ENCODE data around the gene ATP6V0A4. TPM values are rescaled to one million over a fixed set of nuclear protein-coding genes. Genes with fewer than 3 reads are reported as not detected.

The ATP6V0A4 gene
- total RNA-seq, 2 donors from 2014 or later: not detected

DNA sequence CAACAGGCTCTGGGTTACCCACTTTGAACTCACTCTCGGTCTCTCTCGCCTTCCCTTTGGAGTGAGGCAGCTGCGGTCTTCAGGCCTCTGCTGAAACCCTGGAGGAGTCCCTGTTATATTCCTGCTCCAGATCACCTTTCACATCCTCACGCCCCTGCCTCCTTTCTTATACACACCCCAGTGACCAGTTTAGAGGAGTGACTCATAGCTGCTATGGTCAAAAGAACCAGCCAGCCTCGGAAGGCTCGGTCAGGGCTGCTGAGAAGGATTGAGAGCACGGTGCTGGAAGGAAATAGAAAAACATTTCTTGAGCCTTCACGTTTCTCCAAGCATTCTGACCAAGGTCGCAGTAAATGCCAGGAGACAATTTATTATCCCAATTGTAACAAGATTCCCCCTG, 68.6 kb downstream of the ATP6V0A4 start:
- Histone ChIP-seq H3K27me3 (no peaks in the 10 kb centered on the region), H3K27ac (no peak overlapping the region), H3K36me3 (no peaks in the 10 kb centered on the region), H3K4me1 (no peaks in the 10 kb centered on the region), H3K9me3 (no peaks in the 10 kb centered on the region), H3K4me3 (no peak overlapping the region), H3K9ac (ENCODE audit: low read depth in 2 of 2, low read length in 2 of 2) (no peak overlapping the region)
- TF ChIP-seq, protein P1, sequence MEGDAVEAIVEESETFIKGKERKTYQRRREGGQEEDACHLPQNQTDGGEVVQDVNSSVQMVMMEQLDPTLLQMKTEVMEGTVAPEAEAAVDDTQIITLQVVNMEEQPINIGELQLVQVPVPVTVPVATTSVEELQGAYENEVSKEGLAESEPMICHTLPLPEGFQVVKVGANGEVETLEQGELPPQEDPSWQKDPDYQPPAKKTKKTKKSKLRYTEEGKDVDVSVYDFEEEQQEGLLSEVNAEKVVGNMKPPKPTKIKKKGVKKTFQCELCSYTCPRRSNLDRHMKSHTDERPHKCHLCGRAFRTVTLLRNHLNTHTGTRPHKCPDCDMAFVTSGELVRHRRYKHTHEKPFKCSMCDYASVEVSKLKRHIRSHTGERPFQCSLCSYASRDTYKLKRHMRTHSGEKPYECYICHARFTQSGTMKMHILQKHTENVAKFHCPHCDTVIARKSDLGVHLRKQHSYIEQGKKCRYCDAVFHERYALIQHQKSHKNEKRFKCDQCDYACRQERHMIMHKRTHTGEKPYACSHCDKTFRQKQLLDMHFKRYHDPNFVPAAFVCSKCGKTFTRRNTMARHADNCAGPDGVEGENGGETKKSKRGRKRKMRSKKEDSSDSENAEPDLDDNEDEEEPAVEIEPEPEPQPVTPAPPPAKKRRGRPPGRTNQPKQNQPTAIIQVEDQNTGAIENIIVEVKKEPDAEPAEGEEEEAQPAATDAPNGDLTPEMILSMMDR (IDR thresholded peaks at IDR 0.05): no peak
- no peak for DNase-seq
- intact Hi-C loops (cut with DNase I): no loop called here

DNA sequence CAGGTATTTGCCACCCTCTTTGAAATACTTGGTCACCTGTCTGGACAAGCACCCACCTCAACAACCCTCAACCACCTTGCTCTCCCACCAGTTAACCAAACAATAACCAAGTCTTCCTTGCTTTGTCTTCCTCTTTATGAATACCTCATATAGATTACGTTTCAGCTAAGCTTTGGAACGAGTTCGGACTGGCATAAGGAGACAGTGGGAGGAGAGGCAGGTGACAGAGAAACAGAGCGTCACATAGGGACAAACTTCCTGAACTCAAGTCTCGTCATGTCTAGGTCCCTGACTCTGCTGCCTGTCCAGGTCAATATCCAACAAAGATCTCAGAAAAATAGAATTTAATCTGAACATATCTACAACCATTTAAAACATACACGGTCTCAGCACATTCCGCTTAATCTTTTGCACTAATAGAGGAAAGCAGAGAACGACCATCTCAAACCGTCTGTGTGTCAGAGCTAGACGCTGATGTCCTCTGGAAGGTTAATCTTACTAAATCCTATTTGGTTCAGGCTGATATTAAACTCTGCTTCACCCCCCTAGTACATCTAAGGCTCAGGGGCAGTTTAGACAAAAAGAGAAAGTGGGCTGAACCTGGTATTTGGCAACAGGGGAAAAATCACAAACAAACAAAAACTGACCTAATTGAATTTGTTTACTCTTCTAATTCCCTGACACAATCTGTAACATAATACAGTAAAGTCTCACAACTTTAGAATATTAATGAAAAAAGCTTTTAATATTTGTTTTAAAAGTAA, 70.5 kb downstream of the ATP6V0A4 start:
- TF ChIP-seq, protein P1 (IDR thresholded peaks at IDR 0.05): no peak
- DNase-seq: no peak
- Histone ChIP-seq H3K36me3 (no peaks in the 10 kb centered on the region), H3K9me3 (no peaks in the 10 kb centered on the region), H3K27ac (no peak overlapping the region), H3K9ac (ENCODE audit: low read depth in 2 of 2, low read length in 2 of 2) (no peak overlapping the region), H3K4me3 (no peak overlapping the region), H3K4me1 (no peaks in the 10 kb centered on the region), H3K27me3 (no peaks in the 10 kb centered on the region)
- intact Hi-C loops (cut with DNase I): no loop called here

DNA sequence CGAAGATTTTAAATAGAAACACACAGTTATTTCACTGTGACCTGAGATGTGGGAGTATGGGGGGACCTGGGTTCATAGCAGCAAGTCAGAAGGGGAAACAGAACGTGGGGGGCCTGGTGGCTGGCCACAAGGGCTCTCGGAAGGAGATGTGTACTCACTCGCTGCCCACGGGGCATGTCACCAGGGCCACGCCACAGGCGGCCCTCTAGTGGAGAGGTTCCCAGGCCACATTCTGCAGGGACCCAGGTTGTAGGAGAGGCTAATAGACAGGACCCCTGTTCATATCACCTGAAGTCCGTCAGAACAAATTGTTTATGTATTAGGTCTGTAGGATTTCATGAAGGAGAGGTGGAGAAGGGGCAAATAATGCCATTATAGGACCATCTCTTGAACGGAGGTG, 71.7 kb downstream of the ATP6V0A4 start:
- Histone ChIP-seq H3K4me3 (no peak overlapping the region), H3K9ac (ENCODE audit: low read depth in 2 of 2, low read length in 2 of 2) (no peak overlapping the region), H3K9me3 (no peaks in the 10 kb centered on the region), H3K27ac (no peak overlapping the region), H3K36me3 (no peaks in the 10 kb centered on the region), H3K4me1 (no peaks in the 10 kb centered on the region), H3K27me3 (no peaks in the 10 kb centered on the region)
- DNase-seq: no peak
- intact Hi-C loops (cut with DNase I): no loop called here
- TF ChIP-seq, protein P1 (IDR thresholded peaks at IDR 0.05): no peak

DNA sequence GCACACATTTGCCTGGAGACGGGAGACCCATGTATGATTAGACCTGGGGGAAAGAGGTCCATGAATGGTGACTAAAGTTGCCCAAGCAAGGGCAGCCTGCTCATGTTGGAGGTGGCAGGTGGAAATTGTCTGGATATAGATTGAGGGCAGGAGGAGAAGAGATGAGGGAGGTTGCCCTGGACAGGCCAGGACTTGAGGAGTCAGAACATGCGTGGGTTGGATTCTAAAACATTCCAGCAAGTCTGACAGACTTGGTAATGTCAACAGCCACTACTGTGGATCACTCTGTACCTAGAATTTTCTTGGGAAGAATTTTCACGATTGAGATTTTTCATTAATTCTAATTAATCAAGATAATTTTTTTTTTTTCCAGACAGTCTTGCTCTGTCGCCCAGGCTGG, 77.7 kb downstream of the ATP6V0A4 start:
- no peaks in the 10 kb centered on the region for H3K36me3 ChIP-seq
- no peaks in the 10 kb centered on the region for H3K9me3 ChIP-seq
- no peaks in the 10 kb centered on the region for H3K4me1 ChIP-seq
- H3K4me3 ChIP-seq: no peak overlapping the region
- H3K27ac ChIP-seq: no peak overlapping the region
- DNase-seq: no peak
- H3K9ac ChIP-seq (ENCODE audit: low read depth in 2 of 2, low read length in 2 of 2): no peak overlapping the region
- intact Hi-C loops (cut with DNase I): no loop called here
- TF ChIP-seq, protein P1 (IDR thresholded peaks at IDR 0.05): no peak
- H3K27me3 ChIP-seq: no peaks in the 10 kb centered on the region

DNA sequence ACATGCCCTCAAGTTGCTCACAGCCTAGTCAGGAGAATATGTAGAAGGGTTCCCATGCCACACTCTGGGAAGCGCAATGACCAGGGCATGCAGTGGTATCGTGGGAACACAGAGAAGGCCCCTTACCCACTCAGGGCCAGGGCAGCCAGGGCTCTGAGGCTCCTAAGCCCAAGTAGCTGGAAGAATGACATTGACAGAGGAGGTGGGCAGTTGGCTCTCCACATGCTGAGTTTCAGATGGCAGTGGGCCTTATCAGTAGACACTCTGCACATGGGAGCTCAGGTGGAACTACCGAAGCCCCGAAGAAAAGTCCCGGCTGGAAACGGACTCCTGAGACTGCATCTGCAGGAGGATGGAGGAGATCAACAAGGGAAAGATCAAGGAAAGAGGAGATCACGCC, 81.1 kb downstream of the ATP6V0A4 start:
- intact Hi-C loops (cut with DNase I): no loop called here
- no peak for DNase-seq

More for the DNA sequence above, 81.1 kb downstream of the ATP6V0A4 start:
- no peak overlapping the region for H3K27ac ChIP-seq
- H3K27me3 ChIP-seq: no peaks in the 10 kb centered on the region
- no peaks in the 10 kb centered on the region for H3K36me3 ChIP-seq
- H3K4me3 ChIP-seq: no peak overlapping the region
- TF ChIP-seq, protein P1 (IDR thresholded peaks at IDR 0.05): no peak
- H3K4me1 ChIP-seq: no peaks in the 10 kb centered on the region
- no peaks in the 10 kb centered on the region for H3K9me3 ChIP-seq
- H3K9ac ChIP-seq (ENCODE audit: low read depth in 2 of 2, low read length in 2 of 2): no peak overlapping the region
